HG02571 (cell line): Measurements from ENCODE around the gene SVBP.
"Not testable (repeated sequence)": the region's sequence is repeated elsewhere in the genome, so short reads cannot be mapped to it uniquely, and the experiment has no call there.

Experiments used
- ATAC-seq: cut with Tn5 transposase; IDR thresholded peaks from one replicate; pipeline ENCODE4 v1.9.1; 2021; ENCODE audit warnings: mild to moderate bottlenecking, moderate library complexity; ENCODE audit not compliant: unreplicated experiment

The SVBP gene

DNA sequence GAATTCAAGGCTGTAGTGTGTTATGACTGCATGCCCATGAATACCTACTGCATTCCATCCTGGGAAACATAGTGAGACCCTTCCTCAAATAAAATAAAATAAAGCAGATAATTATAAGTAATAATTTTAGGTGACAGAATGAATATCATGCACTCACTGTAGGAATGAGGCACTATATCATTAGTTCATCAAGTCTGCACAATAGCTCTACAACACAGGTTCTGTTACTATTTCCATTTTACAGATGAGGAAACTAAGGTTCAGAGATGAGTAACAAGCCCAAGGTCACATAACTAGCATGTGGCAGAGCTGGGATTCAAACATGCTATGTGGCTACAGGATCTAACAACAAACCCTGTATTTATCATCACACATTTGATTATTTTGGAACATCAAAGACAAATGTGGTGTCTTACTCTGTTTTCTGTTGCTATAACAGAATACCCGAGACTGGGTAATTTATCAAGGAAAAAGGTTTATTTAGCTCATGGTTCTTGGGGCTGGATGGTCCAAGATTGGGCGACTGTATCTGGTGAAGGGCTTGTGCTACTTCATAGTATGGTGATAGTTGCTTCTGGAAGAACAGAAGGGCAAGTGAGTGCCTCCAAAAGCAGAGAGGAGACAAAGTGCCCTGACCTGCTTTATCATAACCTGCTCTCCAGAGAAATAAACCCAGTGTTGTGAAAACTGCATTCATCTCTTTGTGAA, 24.4 kb upstream of the SVBP start:
- ATAC-seq = no peak

DNA sequence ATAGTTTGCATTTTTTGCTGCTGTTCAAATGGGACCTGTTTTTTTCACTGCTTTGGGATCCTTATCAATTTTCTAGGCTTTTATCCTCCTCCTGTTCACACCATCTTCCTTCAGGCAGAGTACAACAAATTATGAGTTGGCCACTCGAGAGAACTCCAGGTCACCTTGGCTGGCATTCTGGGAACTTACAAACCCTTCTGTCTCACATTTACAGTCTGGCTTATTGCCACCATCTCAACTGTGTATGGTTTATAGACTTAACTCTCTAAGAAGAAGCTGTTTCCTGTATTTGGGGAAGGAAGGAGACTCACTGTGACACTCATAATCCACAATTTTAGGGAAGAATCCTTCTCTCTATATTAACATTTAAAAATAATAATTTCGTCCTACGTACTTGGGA, 23.8 kb upstream of the SVBP start:
- no peak for ATAC-seq

DNA sequence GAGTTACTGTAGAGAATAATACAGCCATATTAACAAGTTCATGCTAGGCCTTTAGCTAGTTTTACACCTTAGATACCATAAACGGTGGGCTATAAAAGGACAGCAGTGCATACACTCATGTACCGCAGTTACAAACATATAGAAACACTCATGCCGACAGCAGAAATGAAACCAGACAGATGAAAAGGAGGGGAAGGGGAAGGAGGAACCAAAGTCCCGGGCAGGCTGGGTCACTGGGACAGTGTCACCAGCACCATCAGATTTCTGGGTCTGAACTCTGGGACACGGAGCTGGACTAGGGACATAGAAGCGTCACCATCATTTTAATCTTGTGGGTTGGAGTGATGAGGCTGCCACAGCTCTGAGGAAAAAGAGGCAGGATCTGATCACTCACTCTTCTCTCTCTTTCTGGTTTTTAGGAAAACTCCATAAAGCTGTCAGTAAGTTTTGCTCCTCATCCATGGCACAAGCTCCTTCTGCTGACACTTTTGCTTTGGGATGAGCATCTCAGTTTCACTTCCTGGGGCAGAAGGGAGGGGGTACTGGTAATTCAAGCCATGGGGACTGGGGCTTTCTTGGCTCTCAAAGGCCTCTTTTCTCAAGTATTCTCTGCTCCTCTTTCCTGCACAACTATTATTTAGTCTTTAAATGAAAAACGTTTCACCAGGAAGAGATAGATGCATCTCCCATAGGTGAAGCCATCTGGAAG, 21.4 kb upstream of the SVBP start:
- no peak for ATAC-seq

DNA sequence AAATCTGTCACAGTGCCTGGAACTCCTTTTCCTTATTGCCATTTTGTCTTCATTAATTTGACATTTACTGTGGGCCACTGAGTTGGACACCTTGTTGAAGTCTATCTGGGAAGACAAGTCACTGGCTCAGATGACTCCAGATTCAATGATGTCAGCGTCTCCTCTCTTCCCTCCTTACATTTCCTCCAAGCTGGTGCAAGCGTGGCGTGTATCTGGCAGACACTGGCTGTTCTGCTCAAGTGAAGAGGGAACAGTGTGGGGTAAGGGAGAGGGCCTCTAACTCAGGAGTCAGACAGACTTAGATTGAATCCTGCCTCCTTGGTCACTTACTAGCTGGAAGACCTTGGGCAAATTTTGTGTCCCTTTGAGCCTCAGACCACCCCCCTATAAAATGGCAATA, 20.5 kb upstream of the SVBP start:
- no peak for ATAC-seq

DNA sequence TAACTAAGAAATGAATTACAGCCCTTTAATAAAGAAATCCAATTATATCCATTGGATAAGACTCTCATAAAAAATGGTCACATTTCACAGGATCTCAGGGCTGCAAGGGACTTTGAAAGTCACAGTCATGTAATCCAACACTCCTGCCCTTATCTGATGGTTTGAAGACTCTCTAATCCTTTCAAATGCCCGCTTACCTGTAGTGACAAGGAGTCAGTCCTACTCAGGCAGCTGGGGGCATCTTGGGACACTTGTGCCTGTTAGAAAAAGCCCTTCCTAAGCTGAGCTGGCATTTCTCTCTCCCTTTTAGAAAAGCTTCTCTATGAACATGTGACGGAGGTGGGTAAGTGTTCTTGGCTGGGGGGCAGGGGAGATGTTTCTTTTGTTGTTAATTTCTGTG, 18.2 kb upstream of the SVBP start:
- ATAC-seq = no peak

DNA sequence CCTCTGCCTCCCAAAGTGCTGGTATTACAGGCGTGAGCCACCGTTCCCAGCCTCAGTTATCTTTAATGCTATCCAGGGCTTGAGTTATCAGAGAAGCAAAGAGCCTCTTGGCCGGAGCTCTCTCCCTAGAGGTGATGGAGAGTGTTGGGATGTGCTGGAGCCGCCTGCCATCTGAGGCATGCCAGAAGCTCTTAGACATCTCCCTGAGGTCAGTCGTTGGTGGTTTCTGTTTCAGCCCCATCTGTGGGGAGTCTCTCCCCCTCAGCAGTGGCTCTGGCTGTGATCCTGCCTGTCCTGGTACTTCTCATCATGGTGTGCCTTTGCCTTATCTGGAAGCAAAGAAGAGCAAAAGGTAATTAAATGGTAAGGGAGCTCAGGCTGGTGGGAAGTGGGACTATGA, 17.6 kb upstream of the SVBP start:
- no peak for ATAC-seq

DNA sequence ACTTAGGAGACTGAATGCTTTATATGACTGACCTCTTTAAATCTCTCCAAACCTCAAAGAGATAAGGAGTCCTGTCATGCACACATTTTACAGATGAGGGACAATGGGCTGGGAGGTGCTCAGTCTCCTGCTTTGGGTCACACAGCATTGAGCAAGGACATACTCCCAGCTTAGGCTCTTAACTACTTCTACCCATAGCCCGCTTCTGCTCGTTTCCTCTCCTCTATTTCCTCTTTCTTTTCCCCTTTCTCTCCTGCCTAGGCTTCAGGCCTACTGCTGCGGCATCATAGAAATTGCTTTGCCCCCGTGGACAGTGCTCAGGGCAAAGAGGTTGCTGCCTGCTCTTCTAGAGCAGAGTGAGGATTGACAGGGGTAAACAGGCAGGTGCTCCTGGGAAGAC, 16.8 kb upstream of the SVBP start:
- no peak for ATAC-seq

DNA sequence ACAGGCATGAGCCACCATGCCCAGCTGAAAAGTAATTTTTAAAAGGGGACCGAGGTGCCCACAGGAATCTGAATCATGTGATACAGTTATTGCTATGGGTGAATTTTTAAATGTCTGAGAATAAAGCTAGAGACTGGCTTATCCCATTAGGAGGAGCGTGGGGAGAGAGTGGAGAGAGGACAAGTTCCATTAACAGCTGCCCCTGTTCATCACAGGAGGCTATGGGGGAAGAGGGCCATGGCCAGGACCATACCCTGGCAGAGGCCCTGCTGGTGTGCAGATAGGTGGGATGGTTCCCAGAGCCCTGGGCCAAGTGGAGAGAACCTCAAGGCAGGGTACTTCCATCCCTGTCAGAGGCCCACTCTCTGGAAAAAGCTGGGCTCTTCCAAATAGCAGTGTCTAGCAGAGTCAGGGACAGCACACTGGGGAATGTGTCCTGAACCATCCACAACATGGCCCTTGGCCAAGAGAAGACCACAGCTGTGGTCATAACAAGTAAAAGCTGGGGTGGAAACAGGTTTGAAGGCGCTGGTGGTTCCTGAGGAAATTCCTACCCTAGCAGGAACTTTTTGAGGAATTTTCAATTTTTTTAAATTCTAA, 15.5 kb upstream of the SVBP start:
- ATAC-seq = no peak

DNA sequence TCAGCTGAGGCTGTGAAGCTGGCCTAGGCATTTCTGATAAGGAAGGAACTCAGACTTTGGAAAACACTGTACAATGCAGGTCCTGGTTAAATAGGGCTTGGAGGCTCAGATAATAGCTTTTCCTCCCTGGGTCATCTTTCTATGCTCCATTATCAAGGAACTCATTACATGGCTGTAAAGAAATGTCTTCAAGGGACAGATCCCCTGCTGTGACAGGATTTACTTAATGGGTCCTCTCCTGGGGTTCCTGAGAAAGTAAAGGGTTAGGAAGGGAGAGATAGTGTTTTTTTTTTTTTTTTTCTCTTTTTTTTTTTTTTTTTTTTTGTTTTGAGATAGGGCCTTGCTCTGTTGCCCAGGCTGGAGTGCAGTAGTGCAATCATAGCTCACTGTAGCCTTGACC, 14.1 kb upstream of the SVBP start:
- no peak for ATAC-seq

DNA sequence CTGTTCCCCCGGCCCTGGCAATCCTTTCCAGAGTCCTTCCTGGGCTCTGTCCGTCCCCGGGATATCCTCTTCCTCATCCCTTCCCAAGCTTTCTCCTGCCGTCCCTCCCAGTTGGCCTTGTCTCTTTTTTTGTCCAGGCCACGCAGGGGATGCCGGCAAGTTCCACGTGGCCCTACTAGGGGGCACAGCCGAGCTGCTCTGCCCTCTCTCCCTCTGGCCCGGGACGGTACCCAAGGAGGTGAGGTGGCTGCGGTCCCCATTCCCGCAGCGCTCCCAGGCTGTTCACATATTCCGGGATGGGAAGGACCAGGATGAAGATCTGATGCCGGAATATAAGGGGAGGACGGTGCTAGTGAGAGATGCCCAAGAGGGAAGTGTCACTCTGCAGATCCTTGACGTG, 13.4 kb upstream of the SVBP start:
- ATAC-seq = no peak

DNA sequence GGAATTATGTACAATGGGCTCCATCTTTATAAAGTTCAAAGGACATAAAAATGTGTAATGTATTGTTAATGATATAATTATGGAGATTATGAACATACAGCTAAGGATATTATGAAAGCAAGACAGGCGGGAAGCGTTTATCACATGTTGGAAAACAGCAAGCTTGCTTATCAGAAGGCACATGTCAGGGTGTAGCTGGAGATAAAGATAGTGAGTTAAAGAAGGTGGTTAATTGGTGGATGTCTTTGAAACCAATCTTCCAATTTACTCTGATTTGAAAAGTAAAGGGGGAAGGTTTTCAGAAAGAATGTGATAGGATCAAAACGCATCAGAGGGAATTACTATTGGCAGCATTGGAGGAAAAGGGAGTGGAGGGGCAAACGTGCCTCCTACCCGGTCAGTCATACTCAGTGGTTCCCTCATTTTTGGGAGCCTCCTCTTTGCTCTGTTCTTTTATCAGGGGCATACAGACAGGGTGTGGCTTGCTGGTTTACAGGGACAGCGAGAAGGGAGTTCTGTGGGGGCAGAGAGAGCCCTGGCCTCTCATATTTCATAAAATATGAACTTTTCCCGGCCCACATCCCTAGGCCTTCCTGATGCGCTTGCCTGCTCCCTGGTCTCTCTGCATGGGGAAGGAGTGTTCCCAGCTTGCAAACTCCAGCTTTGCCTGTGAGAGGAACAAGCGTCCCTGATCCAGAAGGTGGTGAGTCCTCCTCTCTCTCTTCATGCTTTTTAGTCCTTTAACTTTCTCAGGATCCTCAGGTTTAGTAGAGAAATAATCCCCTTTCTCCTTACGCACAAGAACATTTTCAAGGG, 8.0 kb upstream of the SVBP start:
- ATAC-seq = no peak

DNA sequence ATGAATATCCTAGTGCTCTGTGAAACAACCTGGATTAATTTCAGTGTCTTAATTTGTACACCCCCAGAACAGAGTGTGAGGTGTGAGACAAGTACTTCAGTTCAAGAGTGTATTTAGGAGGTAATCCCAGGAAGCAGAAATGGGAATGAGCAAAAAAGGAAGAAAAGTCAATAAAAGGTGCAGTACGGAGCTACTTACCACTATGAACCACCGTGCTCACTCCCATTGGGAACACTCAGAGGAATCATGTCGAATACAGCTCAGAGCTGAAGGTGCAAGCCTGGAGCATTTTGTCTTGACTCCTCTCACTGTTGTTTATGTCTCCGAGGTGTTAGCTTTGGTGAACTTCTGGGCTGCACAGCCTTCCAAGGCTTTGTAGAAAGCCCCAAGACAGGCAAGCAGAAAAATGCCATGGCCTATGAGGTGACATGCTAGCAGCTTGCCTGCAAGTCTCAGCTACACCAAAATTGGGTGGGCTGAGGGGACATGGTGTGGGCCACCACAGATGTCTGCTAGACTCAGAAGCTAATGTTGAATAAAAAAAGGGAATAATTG, 7.4 kb upstream of the SVBP start:
- no peak for ATAC-seq

DNA sequence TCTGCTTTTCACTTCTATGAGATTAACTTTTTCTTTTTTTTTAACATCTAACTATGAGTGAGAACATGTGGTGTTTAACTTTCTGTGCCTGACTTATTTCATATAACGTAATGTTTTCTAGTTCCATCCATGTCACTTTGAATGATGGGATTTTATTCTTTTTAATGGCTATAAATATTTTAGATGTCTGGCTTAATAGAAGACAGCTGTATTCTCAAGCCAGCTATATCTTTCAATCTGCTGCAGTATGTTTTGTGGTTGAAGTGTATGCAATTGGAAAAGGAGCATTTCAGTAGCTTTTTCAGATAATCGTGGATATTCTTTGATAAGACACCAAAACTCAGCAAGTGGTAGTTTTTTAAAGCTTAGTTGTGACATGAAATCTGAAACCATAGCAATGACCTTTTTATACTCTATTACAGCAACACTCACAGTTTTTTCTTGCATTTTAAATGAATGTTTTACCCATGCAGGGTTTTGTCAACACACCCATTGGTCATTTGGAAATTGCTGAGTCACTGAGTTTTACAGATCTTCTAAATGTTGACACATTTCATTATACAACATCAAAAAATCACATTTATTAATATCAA, 5.7 kb upstream of the SVBP start:
- ATAC-seq = no peak

DNA sequence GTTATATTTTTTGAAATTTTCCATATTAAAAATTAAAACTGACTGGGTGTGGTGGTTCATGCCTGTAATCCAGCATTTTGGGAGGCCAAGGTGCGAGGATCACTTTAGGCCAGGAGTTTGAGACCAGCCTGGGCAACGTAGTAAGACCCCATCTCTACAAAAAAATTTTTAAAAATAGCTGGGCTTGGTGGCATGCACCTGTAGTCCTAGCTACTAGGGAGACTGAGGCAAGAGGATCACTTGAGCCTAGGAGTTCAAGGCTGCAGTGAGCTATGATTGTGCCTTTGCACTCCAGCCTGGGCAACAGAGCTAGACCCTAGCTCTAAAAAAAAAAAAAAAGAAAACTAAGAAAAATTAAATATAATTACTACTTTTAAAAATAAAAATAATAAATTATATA, 4.5 kb upstream of the SVBP start:
- ATAC-seq = no peak

DNA sequence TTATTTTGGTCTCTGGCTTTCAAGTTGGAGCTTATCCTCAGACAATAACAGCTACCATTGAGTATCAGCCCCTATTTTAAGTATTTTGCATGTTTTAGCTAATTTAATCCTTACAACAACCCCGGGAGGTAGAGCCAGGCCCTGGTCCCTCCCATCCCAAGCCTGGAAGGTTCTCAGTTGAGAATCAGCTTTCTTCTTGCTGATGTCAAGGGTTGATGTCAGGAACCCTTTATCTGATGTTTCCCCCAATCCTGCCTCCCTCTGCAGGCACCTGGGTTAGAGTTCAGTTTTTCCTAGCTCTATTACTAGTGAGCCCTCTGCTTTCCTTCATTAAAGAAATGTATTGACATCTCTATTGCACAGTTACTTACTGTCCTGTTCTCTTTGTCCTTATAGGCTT, 3.6 kb upstream of the SVBP start:
- ATAC-seq = no peak

DNA sequence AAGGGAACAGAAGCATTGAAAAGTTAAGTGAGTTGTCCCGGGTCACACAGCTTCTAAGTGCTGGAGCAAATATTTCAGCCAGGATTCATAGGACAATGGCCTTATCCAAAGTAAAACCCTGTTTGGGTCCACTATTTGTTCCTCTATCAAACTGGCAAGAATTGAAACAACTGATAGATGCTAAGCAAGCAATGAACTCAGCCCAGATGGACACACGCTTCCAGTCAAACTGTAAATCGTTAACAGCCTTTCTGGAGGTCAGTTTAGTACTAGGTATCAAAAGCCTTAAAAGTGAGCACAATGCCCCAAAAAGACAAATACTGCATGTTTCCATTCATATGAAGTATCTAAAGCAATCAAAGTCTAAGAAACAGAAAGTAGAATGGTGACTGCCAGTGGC, 779 bp upstream of the SVBP start:
- no peak for ATAC-seq

DNA sequence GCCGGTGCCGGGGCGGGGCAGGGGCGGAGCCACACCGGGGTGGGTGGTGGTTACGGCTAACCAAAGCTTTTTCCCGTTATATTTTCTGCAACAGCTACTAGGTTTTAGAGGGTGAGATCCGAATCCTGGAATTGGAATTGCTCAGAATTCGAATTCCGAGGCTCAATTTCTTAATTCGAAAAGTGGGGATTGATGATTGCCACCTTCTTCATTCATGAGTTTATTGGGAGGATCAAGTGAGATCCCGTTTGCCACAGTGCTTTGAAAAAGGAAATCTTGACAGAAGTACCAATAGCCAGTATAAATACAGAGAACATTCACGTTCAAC, 207 bp upstream of the SVBP start:
- no peak for ATAC-seq

DNA sequence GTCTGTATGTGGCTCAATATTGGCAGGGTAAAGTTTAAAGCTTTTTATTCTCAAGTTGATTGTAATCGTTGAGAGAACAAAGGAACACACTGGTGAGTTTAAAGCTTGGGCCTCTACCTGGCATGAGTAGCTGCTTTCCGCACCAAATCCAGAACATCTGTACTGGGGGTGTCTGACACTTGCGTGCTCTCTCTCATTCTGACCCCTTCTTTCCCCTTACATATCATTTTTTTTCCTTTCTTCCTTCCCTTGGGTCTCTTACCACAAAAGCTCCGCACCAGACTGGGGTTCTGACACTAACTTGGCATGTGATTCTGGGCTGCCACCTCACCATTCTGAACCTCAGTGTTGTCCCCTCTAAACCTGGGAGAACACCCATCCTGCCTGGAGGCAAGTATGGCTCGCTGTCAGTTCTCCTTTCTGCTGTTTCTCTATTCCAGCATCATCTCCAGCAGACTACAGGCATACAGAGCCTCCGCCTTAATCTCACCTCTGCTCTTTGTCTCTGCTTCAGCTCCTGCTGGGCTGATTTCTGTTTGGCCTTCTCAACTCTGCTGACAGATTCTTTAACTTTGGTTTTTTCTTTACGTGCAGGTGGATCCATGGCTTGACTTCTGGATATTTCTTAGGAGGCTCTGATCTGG, 1.1 kb downstream of the SVBP start:
- ATAC-seq = no peak

DNA sequence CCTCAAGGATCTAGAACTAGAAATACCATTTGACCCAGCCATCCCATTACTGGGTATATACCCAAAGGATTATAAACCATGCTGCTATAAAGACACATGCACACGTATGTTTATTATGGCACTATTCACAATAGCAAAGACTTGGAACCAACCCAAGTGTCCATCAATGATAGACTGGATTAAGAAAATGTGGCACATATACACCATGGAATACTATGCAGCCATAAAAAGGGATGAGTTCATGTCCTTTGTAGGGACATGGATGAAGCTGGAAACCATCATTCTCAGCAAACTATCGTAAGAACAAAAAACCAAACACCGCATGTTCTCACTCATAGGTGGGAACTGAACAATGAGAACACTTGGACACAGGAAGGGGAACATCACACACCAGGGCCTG, 2.4 kb downstream of the SVBP start:
- ATAC-seq = not testable (repeated sequence)

DNA sequence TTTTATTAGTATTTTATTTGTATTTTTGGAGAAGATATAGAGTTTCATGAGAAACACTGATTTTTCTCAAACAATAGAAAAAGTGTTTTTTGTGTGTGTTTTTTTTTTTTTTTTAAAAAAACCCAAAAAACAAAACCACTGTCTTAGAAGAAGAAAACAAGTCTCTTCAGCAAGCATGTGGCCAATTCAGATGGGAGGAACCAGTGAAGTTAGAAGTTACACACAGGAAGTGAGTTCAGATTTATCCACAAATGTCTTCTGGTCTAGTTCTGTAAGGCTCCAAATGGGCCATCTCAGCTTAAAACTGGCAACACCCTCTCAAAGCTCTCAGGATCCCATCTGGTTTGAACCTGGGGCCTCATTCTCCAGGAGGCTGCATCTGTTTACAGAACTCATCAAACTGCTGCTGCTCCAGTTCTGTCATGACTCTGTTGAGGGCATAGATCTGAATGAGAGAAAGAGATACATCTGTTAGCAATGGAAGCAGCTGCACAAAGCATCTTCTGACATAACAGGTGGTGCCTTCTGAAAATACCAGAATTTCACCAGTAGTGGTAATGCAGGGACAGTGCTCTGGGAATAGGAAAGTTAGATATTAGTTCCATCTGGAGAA, 10.0 kb downstream of the SVBP start:
- no peak for ATAC-seq
